Stimulated activated CD8-positive, alpha-beta memory T cell treated with anti-CD3 and anti-CD28 coated beads, Interleukin-7, amount 100 ng/mL, for 48 hours (primary cell): ENCODE measurements around the gene CDK2AP2.

Experiments
- DNase-seq, 2 donors: peaks; one replicate each; pipeline ENCODE4 v3.0.0-alpha.2; 2020; ENCODE audit warnings: low read depth in 1 of 2; ENCODE audit errors: extremely low read depth in 1 of 2

The CDK2AP2 gene

DNA sequence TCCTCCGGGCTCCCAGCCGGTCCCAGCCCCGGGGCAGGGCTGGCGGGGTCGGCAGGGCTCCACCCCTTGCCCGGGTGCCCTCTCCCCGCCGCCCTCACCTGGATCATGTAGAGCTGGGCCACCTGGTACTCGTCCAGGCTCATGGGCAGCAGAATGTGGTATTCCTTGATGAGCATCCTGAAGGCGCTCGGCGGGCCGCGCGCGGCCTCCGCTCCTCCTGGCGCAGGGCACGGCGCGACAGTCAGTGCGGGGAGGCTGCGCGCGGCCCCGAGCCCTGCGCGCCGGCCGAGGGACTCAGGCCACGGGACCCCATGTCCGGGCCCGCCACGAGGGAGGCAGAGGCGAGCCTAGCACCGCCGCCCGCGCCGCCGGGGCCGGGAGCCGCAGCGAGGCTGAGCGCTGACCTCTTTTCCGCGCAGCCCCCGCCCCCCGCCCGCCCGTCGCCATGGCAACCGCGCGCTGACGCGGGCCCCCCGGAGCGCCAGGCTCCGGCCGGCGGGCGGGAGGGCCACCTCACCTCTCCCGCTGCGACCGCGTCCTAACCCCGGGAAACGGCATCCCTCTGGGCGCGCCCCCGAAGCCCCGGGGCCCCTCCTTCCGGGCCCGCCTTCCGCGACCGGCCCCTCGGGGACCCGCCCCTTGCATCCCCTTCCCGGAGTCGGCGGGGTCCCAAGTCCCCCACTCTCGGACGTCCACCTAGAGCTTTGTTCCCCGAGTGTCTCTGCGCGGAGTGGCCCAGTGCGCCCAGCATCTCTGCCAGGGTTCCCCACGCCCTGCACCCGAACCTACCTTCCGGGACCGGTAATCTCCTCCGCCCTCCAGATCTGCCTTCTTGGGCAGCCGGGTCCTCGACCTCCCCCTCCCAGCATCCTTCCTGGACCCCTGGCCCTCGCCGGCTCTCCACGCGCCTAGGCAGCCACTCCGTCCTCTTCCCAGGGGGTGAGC is 3.7 kb downstream of the CDK2AP2 start:
- no peak for DNase-seq

- DNase-seq, result no peak
These were observed 4.6 kb downstream of the CDK2AP2 start for GRCh38 chr11:67503119-67504004.

GRCh38 chr11:67502328-67502979 is 5.5 kb downstream of the CDK2AP2 start:
- no peak for DNase-seq

DNA sequence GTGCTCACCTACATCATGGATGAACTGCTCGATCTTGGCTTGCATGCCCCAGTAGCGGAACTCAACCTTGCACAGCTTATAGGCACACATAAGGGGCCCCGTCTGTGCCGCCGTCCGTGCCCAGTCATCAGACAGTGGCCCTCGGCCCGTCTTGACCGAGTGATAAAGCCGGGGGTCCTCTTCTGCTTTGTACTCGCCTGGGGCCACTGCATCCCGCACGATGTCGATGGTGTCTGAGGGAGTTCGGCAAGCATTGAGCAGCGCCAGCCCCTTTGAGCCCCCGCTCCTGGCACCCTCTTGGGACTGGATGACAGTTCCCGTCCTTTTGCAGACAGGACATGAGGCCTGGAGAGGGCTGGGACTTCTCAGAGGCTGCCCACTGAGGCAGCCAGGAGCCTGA is 6.1 kb downstream of the CDK2AP2 start:
- no peak for DNase-seq

- no peak for DNase-seq
These were observed 6.9 kb downstream of the CDK2AP2 start for GRCh38 chr11:67500831-67501715.

DNA sequence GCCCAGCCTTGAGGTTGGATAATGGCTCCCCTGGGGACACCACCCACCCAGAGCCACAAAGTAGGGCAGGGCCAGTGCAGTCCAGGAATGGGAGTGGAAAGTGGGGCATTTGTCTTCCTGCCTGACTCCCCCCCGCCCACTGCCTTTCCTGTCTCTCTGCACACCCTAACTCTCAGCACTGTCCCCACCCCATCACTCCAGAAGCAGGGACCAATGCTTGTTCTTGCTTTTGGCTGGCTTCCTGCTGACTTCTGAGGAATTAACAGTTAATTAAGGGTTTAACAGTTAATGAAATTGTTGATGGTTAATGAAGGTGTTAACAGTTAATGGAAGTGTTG is 7.5 kb downstream of the CDK2AP2 start:
- DNase-seq, result no peak

DNA sequence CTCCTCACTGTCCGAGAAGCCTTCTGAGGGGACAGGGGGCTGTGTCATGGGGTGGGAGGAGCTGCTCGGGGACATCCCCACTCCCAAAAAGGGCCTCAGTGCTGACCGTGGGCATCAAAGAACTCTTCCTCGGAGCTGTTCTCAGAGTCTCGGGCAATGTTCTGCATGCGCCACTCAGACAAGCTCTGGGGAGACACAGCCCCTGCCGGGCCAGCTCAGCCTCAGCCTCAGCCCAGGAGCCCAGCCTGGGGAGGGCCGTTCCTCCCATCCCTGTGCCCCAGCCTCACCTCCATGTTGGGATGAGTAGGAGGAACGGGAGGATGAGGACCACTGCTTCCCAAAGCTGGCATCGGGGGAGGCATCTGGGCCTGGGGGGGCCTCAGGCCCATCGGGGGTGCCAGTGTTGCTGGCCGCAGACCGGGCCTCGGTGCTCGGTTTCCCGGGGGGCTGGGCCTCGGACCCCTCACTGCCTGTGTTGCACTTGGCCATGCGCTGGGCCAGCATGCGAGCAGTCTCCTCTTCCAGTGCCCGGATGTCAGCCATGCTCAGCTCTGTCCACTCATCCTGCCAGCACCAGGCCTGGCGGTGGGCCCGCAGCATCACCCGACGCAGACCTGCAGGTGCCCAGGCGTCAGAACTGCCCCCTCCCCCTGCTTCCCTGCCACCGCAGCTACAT is 8.0 kb downstream of the CDK2AP2 start:
- DNase-seq, result no peak

GRCh38 chr11:67498544-67498972 is 9.4 kb downstream of the CDK2AP2 start:
- no peak for DNase-seq

DNA sequence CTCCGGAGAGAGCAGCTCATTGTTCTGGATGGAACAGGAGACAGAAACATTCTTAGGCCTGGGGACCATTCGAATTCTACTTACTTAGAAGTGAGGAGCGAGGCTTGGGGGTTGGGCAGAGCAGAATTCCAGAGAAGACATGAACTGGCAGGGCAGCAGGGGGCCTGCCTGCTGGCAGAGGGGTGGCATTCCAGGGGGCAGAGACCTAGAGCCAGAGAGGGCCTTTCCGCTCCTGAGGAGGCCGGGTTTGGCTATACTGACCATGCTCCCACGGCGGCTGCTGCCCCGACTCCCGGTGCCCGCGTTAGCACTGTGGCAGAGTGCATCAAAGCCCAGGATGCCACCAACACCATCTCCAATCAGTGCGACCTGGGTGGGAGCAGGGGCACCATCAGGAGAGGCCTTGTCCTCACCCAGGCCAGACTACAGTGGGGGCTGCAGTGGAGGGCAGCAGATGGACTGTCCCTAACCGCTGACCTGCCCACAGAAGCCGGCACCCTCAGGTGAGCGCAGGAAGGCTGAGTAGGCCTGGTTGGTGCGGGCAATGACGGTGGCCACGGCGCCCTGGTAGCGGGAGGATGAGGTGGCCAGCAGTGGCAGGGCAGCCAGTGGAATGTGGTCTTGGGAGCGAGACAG is 10.2 kb downstream of the CDK2AP2 start:
- DNase-seq, result no peak

DNA sequence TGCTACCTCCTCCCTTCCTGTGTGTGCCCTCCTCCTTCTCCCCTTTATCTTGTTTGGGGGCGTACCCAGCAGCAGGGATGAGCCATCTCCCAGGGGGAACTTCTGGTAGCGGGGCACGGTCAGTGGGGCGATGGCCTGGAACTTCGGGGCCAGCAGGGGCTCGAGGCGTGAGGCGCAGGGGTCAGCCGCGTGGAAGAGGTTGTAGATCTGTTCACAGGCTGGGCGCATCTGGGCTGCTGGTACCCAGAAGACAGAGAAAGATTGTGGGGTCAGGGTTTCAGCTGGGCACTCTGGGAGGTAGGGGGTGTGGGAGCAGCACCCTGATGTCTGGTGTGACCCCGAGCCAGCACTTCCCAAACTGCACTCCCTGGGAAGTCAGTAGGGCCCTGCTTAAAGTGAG is 11.8 kb downstream of the CDK2AP2 start:
- DNase-seq, result no peak

- DNase-seq, result no peak
These were observed 12.5 kb downstream of the CDK2AP2 start for GRCh38 chr11:67495234-67496005.

- no peak for DNase-seq
These were observed 13.4 kb downstream of the CDK2AP2 start for GRCh38 chr11:67494371-67495233.

GRCh38 chr11:67493548-67494370 is 14.2 kb downstream of the CDK2AP2 start:
- DNase-seq, result no peak

- DNase-seq, result no peak
These were observed 15.0 kb downstream of the CDK2AP2 start for GRCh38 chr11:67492801-67493547.

GRCh38 chr11:67492069-67492727 is 15.8 kb downstream of the CDK2AP2 start:
- no peak for DNase-seq
